ENCODE measurements around the gene PVR. TPM values are rescaled to one million over a fixed set of nuclear protein-coding genes. Genes with fewer than 3 reads are reported as not detected.

Gene PVR
- total and polyA plus RNA-seq, 9 of the 15 experiments (the other 6 are each of a cell fraction or from before 2014, with no cell fraction given): 0.89 to 14.5 (median 9.8) TPM

DNA sequence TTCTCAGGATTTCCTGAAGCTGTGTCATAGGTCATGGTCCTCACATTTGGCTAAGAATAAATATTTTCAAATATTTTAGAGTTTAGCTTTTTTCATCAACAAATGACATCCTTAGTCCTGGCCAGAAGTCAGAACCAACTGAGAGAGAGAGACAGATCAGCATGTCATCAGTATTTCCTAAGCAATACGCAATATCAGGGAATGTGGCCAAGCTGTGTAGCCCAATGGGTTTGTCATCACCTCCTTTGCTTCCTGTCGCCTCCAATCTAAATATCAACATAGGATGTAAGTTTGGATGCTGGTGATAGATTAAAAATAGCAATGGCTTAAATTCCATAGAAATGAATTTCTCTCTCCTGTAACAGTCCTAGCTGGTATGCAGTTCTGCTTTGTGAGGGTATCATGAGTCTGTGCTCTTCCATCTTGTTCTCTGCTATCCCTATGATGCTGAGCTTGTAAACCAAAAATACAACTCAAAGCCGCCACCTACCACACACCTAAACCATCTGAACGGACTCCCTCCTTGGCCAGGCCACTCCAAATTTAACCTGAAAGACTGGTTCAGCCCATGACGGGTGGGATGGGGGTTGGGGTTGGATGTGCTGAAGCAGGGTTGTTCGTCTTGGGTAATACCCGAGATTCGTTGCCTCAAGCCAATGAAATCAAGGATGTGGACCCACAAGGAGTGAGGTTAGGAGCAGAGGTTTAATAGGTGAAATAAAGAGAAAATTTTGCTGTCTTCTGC, 40.3 kb upstream of the PVR start:
- POLR2A ChIA-PET: interaction anchor here (0.9 to 1.3 kb wide), 3 partner anchors 9 to 15 kb away, joined by 3 to 4 read pairs (median 3); no protein-coding TSS in a partner anchor
- ATAC-seq (no peak), DNase-seq (ENCODE audit: extremely low read depth in 1 of 4, low spot score in 3 of 4) (no peak), FAIRE-seq (no peak)
- H3K79me2 ChIP-seq (ENCODE audit: control insufficient read depth, insufficient read depth, low read length): no peaks in the 10 kb centered on the region
- H3K9ac ChIP-seq (ENCODE audit: insufficient read depth in 1 of 2, low read depth in 2 of 2, low read length in 2 of 2): no peak overlapping the region
- no peaks in the 10 kb centered on the region for H3K9me3 ChIP-seq (replicated peaks; ENCODE audit: control insufficient read depth, insufficient read depth, low read depth, low read length)
- WGBS (ENCODE audit: insufficient coverage, low coverage, missing lambda C conversion rate): 25% methylated on average over 8 of the region's 8 CpGs
- H3K4me2 ChIP-seq (ENCODE audit: insufficient read depth, low read length): no peak overlapping the region
- H3K27me3 ChIP-seq (ENCODE audit: control insufficient read depth in 2 of 2, insufficient read depth in 2 of 2, low read length in 2 of 2): peaks cover 2 to 6% of the 10 kb centered on the region in 2 experiments; a peak in 4 of 5 replicates
- in situ Hi-C loops (cut with MboI) (no loop called here), intact Hi-C loops (cut with micrococcal nuclease) (no loop called here)
- no peak overlapping the region for H2AFZ ChIP-seq (ENCODE audit: low read depth, low read length)
- no peaks in the 10 kb centered on the region; the same call in 1 of the 2 replicates for H4K20me1 ChIP-seq (replicated peaks; ENCODE audit: control insufficient read depth, insufficient read depth, low read length)
- no peaks in the 10 kb centered on the region for H3K36me3 ChIP-seq (ENCODE audit: control insufficient read depth, insufficient read depth, low read length)
- no TSS peak for BruUV-seq (replicated peaks)
- H3K9me1 ChIP-seq (ENCODE audit: control insufficient read depth, insufficient read depth, low read length): no peaks in the 10 kb centered on the region
- no peak overlapping the region for H3K27ac ChIP-seq (ENCODE audit: extremely low read depth, low read depth, low read length)
- CTCF ChIA-PET (ENCODE audit: low intra/inter-chr PET ratio): no interaction called here
- peaks cover 5 to 9% of the 10 kb centered on the region in 2 experiments; a peak in 4 of 5 replicates for H3K4me1 ChIP-seq (replicated peaks in 1 of 2; ENCODE audit: control insufficient read depth in 2 of 2, insufficient read depth in 2 of 2, low read length in 2 of 2)
- TF ChIP-seq CEBPG (CRISPR knock-in tag; IDR thresholded peaks at IDR 0.05) (no peak), CEBPG (tag; conservative IDR thresholded peaks at IDR 0.05 in 1 of 2, IDR thresholded peaks at IDR 0.05 in 1 of 2) (peak; percentile 9 to 71; a peak in 2 of 4 replicates), RBM17 (IDR thresholded peaks at IDR 0.05; ENCODE audit: borderline replicate concordance, low read depth, low read length) (no peak), KDM1A (IDR thresholded peaks at IDR 0.05) (no peak)
- no peak overlapping the region for H3K4me3 ChIP-seq

DNA sequence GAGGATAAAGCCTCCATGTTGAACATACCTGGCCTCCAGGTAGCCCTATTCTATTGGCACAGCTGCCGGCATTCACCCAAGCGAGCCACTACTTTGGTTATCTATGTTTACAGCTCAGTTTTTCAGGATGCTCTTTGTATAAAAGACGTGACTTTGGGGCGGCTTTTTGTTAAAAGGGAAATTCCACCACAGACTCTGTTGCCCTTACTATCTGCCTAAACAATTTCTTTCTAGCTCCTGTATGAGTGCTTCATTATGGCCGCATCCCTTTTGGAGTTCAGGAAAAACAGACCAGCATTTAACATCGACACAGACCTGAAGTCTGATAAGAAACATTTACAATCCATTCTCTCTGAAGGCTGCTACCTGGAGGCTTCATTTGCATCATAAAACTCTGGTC, 39.5 kb upstream of the PVR start:
- Histone ChIP-seq H3K4me2 (ENCODE audit: insufficient read depth, low read length) (no peak overlapping the region), H3K4me3 (no peak overlapping the region), H3K79me2 (ENCODE audit: control insufficient read depth, insufficient read depth, low read length) (no peaks in the 10 kb centered on the region), H3K36me3 (ENCODE audit: control insufficient read depth, insufficient read depth, low read length) (no peaks in the 10 kb centered on the region), H3K27me3 (ENCODE audit: control insufficient read depth in 2 of 2, insufficient read depth in 2 of 2, low read length in 2 of 2) (peaks cover 2 to 6% of the 10 kb centered on the region in 2 experiments; a peak in 4 of 5 replicates), H3K9me1 (ENCODE audit: control insufficient read depth, insufficient read depth, low read length) (no peaks in the 10 kb centered on the region), H3K9ac (ENCODE audit: insufficient read depth in 1 of 2, low read depth in 2 of 2, low read length in 2 of 2) (no peak overlapping the region), H2AFZ (ENCODE audit: low read depth, low read length) (no peak overlapping the region), H4K20me1 (replicated peaks; ENCODE audit: control insufficient read depth, insufficient read depth, low read length) (no peaks in the 10 kb centered on the region; the same call in 1 of the 2 replicates), H3K9me3 (replicated peaks; ENCODE audit: control insufficient read depth, insufficient read depth, low read depth, low read length) (no peaks in the 10 kb centered on the region), H3K4me1 (replicated peaks in 1 of 2; ENCODE audit: control insufficient read depth in 2 of 2, insufficient read depth in 2 of 2, low read length in 2 of 2) (peaks cover 7 to 11% of the 10 kb centered on the region in 2 experiments; a peak in 4 of 5 replicates), H3K27ac (ENCODE audit: extremely low read depth, low read depth, low read length) (no peak overlapping the region)
- DNase-seq (ENCODE audit: extremely low read depth in 1 of 4, low spot score in 3 of 4): no peak
- POLR2A ChIA-PET: interaction anchor here (0.9 to 1.5 kb wide), 2 partner anchors 11 kb away, joined by 3 to 8 read pairs; no protein-coding TSS in a partner anchor
- WGBS (ENCODE audit: insufficient coverage, low coverage, missing lambda C conversion rate): 7% methylated on average over 6 of the region's 6 CpGs
- no peak for ATAC-seq
- no TSS peak for BruUV-seq (replicated peaks)
- intact Hi-C loops (cut with micrococcal nuclease) (no loop called here), in situ Hi-C loops (cut with MboI) (no loop called here)
- no peak for FAIRE-seq
- no peak for TF ChIP-seq TFAM (CRISPR knock-in tag; conservative IDR thresholded peaks at IDR 0.05)
- CTCF ChIA-PET (ENCODE audit: low intra/inter-chr PET ratio): no interaction called here
